GM19397 (cell line): ENCODE data around the gene WDR82.

ENCODE experiments used
- ATAC-seq: cut with Tn5 transposase; IDR thresholded peaks from one replicate; pipeline ENCODE4 v1.9.1; 2021; ENCODE audit warnings: mild to moderate bottlenecking, moderate library complexity; ENCODE audit not compliant: unreplicated experiment

WDR82 gene

GRCh38 chr3:52238761-52239701 lies 39.4 kb downstream of the WDR82 start, which contains the start of gene TWF2:
Gene TWF2, minus strand, starts transcription at chr3:52239158. Its CDS starts 142 bp downstream, at chr3:52239016.
- peak; percentile 79 for ATAC-seq

- no peak for ATAC-seq
These were observed 40.2 kb downstream of the WDR82 start for GRCh38 chr3:52238193-52238760.

GRCh38 chr3:52237657-52238172 lies 40.7 kb downstream of the WDR82 start:
- no peak for ATAC-seq

- ATAC-seq, result no peak
These were observed 41.3 kb downstream of the WDR82 start for GRCh38 chr3:52237006-52237656.

- ATAC-seq, result no peak
These were observed 42.0 kb downstream of the WDR82 start for GRCh38 chr3:52236424-52236886.

- ATAC-seq, result no peak
These were observed 43.7 kb downstream of the WDR82 start for GRCh38 chr3:52234516-52235447.

- no peak for ATAC-seq
These were observed 44.5 kb downstream of the WDR82 start for GRCh38 chr3:52233968-52234367.

- ATAC-seq, result no peak
These were observed 45.3 kb downstream of the WDR82 start for GRCh38 chr3:52233108-52233591.

- no peak for ATAC-seq
These were observed 46.0 kb downstream of the WDR82 start for GRCh38 chr3:52232279-52233107.

GRCh38 chr3:52231502-52232278 lies 46.8 kb downstream of the WDR82 start:
- ATAC-seq, result no peak

GRCh38 chr3:52230889-52231499 lies 47.5 kb downstream of the WDR82 start:
- no peak for ATAC-seq

- ATAC-seq, result no peak
These were observed 48.0 kb downstream of the WDR82 start for GRCh38 chr3:52230461-52230860.

GRCh38 chr3:52229656-52230055 lies 48.8 kb downstream of the WDR82 start:
- ATAC-seq, result no peak

- ATAC-seq, result no peak
These were observed 49.6 kb downstream of the WDR82 start for GRCh38 chr3:52228751-52229291.

GRCh38 chr3:52228266-52228665 lies 50.2 kb downstream of the WDR82 start:
- ATAC-seq, result no peak

- ATAC-seq, result no peak
These were observed 50.7 kb downstream of the WDR82 start for GRCh38 chr3:52227766-52228165.

- no peak for ATAC-seq
These were observed 51.3 kb downstream of the WDR82 start for GRCh38 chr3:52227117-52227516.
